Stimulated activated CD4-positive, alpha-beta T cell treated with anti-CD3 and anti-CD28 coated beads, Interleukin-15, amount 100 ng/mL, for 1 hour (primary cell): ENCODE data around the gene TMIGD3.
A peak's percentile ranks its signal among the peaks of the same experiment; 100 is the strongest.

ENCODE experiments used
- DNase-seq, 2 donors: peaks; one replicate each; pipeline ENCODE4 v3.0.0-alpha.2; 2020; ENCODE audit warnings: low read depth in 1 of 2, low spot score in 1 of 2

TMIGD3 gene

DNA sequence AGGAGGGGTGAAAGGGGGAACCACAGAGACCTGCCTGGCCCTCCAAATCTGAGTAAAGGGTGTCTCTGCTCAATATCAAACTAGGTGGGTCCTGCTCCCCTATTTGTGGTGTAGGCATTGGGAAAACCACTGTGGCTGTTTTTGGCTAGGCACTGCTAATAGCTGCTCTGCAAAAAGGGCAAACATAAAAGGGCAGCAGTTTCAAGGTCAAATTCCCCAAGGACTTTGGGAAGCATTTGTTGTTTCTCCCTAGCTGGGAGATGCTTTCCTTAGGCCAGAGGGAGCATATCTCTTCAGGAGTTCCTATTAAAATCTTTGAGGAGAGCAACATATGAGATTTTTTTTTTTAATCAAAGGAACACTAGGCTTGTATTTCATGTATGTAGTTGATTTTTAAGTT lies 27.2 kb downstream of the TMIGD3 start:
- no peak for DNase-seq

DNA sequence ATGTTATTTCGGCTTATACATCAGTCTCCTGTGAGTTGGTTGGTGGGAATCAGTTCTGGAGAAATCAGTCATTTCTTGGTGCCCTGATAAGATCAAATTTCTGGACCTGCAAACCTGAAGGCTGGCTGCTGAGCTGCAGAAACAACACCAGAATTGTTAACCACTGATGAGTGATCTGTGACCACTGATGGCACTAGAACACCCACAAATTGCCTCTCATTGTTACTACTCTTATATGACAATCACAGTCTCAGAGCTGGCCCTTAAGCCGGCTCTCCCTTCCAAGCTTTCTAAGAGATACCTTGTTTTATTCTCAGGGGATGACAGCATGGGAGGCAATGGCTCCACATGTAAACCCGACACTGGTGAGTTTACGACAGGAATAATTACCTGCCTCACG lies 27.7 kb downstream of the TMIGD3 start:
- no peak for DNase-seq

DNA sequence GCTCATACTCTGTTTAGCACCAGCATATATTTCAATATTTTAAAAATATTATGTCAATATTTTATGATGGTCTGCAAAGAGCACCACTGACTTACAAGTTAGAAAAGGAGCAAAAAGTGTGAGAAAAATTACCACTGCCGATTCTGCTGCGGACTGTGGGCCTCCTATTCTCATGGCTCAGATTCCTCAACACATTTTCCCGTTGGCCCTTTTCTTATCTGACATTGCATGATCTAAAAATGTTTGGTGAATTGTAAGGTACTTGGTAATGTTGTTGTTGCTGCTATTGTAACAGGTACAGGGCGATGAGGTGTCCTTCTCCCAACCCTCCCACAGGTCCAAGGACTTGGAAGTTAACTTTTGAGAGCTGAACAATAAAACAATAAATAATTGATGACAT lies 28.9 kb downstream of the TMIGD3 start:
- no peak for DNase-seq

DNA sequence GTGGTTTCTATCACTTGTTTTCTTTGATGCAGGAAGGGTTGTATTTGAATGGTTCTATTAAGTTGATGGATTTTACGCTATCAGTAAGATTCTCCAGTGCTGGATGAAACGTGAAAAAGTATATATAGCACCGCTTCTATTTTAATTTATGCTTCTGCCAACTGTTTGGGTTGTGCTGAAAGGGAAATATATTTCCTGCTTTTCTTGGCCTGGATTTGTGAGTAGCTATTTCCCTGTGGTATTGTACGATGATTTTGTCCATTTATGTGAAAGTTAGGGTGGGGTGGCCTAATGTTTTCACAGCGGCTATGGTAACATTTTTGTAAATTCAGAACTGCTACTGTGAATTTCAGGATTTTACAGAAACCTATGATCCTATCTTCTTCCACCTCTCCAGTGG lies 29.3 kb downstream of the TMIGD3 start:
- no peak for DNase-seq

DNA sequence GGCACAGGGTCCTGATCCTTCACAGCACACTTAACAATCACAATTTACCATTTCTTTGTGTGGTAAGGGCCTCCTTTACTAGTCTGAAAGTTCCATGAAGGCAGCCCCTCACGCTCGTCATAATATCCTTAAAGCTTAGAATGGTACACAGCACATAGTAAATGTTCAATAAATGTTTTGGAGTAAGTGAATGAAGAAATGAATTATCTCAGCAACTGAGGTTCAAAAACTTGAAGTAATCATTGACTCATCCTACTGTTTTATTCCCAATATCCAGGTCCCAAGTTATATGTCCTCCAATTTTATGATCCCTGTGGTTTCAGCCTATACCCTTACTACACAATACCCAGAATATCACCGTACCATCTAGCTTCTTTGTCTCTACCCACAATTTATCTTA lies 31.9 kb downstream of the TMIGD3 start:
- DNase-seq, result no peak

DNA sequence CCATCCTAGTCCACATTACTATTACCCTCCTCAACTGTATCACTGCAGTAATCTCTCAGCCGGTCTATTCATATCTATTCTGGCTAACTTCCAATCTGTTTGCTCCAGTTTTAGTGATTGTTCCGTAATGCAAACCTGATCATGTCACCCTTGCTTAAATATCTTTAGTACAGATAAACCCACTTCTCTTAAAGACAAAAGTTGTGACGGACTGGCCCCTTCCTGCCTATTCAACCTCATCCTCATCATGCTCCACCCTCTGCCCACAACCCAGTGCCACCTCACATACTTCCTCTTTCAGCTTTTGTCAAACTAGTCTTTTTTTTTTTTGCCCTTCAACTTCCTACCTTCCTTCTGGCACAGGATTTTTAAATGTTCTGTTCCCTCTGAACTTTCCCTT lies 32.4 kb downstream of the TMIGD3 start:
- peak in 1 of 2 donors; percentile 39 for DNase-seq

DNA sequence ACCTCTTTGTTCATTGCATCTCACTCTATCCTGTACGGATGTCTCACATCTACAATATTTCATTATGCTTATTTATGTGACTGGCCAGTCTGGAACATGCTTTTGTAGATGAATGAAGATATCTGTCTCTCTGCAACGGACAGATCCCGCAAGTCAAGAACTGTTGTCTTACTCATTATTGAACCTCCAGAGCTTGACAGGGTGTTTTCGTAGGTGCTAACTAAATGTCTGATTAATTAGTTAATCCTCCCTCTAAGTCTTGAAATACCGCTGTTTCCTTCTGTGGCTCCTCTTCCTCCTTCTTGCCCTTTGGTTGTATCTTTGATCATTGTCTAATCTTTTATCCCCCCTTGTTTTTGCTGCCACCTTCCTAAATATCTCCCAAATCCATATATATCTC lies 32.8 kb downstream of the TMIGD3 start:
- no peak for DNase-seq

DNA sequence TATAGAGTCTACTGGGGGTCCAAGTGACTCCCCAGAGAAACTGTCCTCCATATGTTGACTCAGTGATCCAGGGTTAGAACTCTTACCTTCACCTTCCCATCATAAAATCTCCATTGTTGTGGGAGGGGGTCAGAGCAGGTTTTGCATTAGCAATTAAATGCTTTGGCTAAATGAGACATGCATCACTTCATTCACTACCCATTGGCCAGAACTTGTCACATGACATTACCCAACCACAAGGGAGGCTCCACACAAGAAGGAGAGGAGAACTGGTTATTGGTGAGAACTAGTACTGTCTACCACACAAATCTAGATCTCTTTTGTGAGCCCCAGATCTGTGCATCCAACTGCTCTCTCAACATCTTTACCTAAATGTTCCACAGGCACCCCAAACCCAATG lies 33.9 kb downstream of the TMIGD3 start:
- DNase-seq, result no peak

DNA sequence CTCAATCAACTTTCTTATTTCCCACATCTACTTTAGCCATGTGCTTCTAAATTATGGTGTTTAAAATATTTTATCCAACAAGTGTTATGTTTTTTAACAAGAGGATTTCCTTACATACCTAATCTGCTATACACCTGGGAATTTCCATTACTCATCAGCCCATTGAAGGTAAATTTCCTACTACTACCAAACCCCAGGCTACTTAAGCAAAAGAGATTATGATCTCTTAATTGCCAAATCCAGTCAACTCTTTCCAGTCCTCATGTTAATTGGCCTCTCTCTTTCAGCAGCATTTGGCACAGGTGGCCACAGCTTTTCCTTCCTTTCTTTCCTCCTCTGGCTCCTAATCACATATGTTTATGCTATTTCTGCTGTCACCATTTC lies 34.7 kb downstream of the TMIGD3 start:
- no peak for DNase-seq

DNA sequence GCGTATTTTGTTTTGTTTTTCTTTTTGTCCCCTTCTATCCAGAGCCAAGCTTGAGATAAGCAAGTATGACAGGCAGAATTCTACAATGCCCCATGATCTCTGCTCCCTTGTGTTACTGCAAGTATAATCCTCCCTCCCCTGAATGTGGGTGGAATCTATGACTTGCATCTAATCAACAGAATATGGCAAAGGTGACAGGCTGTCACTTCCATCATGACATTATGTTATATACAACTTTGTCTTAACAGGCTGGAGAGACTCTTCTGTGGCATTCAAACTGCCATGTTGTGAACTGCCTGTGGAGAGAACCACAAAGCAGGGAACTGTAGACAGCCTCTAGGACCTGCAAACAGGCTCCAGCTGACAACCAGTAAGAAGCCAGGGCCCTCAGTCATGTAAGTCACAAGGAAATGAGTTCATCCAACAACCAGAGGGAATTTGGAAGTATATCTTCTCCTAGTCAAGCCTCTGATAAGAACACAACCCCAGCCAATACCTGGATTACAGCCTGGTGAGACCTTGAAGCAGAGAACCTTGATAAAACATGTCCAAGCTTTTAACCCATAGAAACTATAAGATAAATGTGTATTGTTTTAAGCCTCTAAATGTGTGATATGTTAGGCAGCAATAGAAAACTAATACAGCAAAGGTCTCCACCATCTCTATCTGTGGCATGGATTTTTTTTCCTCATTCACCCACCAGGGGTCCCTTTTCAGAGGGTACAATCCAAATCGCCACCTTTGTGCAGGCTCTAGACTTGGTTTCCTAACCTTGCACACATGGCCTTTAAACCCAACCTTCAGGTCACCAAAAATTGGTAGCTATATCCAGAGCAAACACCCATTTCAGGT lies 35.3 kb downstream of the TMIGD3 start:
- DNase-seq, result no peak

DNA sequence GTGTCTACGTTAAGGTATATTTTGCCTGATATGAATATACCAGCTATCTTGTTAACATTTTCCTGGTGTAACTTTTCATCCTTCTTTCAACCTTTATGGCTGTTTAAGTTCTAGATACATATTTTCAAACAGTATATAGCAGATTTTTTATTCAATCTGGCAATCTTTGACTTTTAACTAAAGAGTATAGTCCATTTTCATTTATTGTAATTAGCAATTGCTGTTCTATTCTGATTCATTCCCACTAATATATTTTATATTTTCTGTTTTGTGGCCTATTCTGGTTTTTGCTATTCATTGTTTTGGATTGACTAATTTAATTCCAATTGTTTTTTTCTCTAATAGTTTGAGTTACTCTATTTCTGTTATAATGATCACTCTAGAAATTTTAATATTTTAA lies 37.0 kb downstream of the TMIGD3 start:
- DNase-seq, result no peak

DNA sequence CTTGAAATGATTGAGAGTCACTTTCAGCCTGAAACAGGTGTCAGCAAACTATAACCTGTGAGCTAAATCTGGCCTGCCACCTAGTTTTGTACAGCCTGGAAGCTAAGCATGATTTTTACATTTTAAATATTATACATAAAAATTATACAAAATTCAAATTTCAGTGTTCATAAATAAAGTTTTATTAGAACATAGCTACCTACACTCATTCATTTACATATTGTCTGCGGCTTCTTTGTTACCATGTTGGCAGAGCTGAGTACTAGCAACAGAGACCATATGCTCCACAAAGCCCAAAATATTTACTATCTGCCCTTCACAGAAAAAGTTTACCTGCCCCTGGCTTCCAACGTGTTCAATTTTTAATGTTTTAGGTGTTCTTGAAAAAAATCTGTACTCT lies 37.7 kb downstream of the TMIGD3 start:
- no peak for DNase-seq

DNA sequence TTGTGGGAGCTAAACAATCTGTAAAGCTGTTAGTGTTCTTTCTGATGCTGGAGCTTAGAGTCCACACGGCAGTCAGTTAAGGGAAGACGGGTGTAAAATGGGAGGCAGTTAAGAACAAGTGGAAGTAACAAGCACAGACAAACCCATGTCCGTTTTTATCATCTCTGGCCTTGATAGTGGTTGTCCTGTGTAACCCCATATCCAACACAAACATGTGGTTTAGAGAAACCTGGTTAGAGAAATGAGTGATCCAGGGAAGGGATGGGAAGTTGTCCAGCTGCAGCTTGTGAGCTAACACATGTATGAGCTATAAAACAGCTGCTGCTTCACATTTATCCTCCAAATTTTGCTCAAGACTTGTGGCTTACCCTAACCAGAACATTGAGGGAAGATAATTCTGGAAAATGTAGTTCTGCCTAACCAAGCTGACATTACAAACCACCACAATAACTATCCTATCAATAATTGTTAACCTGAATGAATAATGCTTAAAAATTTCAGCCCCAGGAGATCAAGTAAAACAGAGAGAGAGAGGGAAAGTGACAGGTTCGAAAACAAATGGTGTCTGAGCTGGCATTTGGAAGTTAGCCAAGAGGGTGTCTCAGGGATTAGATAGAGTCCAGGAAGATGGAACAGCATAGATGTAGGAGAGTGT lies 40.3 kb downstream of the TMIGD3 start:
- no peak for DNase-seq

DNA sequence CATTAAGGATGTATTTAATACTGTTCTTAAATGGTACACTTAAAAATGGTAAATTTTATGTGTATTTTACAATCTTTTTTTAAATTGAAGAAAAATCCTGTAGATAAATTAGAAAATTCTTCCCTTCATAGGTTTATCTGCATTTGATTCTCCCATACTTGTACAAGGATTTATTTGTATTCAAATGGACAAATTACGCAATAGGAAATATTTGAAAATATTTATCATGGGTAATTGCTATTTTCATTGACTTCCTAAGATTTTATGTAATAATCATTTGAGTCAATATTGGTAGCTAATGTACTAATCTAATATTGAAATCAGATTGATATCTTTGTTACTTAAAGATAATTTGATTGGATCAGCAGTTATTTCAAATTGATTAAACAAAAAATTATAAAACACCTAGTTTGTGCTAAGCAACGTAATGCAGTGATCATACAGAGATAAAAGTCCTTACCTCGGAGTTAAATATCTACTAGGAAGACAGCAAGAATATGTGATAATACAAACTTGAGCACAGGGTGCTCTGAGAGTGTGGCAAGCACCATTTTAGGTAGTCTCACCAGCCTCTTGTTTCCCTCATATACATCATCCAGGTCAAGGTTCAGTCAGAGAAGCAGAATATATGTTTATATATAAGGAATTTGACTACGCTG lies 40.9 kb downstream of the TMIGD3 start:
- DNase-seq, result no peak

DNA sequence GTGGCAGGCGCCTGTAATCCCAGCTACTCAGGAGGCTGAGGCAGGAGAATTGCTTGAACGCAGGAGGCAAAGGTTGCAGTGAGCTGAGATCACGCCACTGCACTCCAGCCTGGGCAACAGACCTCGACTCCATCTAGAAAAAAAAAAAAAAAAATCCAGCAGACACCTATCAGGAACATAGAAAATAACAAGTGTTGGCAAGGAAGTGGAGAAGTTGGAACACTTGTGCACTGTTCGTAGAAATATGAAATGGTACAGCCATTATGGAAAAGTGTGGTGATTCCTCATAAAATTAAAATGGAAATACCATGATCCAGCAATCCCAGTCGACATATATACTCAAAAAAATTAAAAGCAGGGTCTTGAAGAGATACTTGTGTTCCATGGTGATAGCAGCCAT lies 41.7 kb downstream of the TMIGD3 start:
- no peak for DNase-seq

DNA sequence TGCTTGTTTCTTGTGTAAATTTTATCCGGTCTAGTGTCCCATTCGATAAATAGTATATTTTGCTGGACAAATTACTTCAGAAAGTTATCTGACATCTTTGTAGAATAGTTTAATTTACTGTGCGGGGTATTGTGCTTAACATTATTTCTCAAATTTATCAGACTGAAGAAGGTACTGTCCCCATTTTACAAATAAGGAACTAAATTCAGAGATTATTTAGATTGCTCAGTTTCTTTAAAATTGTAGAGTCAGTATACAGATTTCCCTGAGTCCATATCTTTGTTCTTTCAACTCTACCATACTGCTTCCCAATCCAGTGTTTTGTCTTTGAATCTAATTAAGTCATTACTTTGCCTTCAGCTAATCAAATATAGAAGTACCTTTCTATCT lies 47.8 kb downstream of the TMIGD3 start:
- no peak for DNase-seq

DNA sequence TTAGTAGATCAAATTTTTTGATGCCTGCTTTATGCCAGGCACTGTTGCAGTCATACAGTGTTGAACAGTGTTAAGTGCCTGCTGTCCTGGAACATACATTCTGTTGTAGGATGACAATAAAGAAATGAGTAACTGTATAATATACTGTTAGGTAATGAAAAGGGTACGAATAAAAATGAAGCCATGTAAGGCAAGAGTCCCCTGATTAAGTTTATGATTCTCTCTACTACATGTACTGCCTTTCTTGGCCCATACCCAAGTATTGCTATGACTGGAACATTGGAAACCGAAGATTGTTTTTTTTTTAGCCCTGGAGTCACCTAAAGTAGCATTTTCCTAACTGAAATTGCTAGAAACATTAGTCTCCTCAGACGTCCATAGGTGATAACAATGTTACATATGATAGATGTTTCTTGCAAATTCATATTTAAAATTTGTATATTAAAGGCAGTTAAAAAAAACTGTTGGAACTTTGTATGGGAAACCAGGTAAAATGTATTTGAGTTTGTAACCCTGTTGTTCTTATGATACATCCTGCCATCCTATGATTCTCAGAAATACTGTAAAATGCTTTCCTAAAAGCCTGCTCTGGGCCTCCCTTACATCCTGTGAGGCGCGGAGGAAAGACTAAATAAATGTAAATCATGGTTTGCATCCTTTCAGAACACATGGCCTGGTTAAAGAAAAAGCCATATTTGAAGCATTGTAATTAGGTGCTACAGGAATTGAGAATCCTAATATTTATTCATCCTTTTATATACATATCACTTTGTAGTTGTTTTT lies 48.4 kb downstream of the TMIGD3 start:
- DNase-seq, result no peak

DNA sequence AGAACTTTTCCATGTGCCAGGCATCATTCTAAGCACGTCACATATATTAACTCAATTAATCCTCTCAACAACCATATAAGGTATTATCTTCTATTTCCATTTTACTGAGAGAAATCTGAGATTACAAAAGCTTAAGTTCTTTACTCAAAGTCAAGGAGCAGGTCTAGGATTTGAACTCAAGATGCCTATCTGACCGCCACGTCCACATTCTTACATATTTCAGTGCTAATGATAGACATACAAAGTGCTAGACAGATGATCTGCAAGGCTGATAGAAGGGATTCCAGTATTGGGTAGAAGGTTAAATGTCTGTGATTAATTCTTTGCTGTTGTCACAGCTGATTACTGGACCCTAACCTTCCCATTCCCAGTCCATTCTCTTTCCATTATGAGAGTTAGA lies 49.7 kb downstream of the TMIGD3 start:
- no peak for DNase-seq

DNA sequence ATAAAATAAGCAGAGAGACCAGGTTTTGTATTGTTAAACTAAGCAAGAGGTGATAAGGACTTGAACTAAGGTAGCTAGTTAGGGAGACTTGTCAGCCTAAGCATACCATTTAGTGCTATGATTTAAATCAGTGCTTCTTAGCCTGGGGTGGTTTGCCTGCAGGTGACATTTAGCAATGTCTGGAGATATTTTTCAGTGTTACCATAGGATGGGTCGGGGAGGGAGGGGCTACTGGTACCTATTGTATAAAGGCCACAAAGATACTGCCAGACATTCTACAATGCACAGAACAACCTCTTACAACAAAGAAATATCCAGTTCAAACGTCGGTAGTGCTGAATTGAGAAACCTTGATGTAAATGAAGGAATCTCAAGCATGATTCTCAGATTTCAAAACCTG lies 50.9 kb downstream of the TMIGD3 start:
- DNase-seq, result no peak

DNA sequence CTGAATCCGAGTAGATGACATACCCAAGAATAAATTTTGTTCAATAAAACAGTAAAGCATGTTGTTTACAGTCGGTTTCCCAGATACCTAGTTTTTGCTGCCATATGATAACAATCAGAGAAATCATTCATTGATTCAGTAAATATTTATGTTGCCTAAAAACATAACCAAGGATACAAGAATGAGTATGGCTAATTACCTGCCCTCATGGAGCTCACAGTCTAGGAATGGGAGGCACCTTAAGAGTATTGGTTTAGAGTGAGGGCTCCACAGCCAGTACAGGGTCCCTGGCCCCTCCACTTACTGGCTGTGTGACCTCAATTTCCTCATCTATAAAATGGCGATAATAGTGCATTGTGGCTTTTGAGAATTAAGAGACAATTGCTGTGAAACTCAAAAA lies 53.2 kb downstream of the TMIGD3 start:
- no peak for DNase-seq

DNA sequence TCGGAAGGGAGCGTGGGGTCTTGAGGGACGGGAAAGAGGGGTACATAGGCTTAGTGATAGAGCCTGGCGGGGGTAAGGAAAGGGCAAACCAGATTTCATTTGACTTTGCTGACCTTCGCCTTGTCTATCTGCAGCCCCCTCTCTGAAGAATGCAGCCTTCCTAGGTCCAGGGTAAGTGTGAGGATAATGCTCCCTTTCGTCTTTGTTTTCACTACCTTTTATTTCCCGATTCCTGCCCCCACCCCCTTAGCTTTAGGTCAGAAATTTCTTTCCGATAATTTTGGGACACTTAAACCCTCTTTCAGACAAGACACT lies 53.8 kb downstream of the TMIGD3 start:
- DNase-seq, result no peak
